HG02938 (cell line): ENCODE measurements around the gene ZFP36L2.
"Not testable (repeated sequence)": the region's sequence is repeated elsewhere in the genome, so short reads cannot be mapped to it uniquely, and the experiment has no call there.

Experiments
- ATAC-seq: cut with Tn5 transposase; IDR thresholded peaks from one replicate; pipeline ENCODE4 v1.9.1; 2021; ENCODE audit warnings: mild to moderate bottlenecking, moderate library complexity; ENCODE audit not compliant: unreplicated experiment

Gene ZFP36L2

GRCh38 chr2:43210125-43210466, 16.3 kb downstream of the ZFP36L2 start:
- ATAC-seq: no peak

- no peak for ATAC-seq
These were observed 17.1 kb downstream of the ZFP36L2 start for GRCh38 chr2:43209204-43209717.

GRCh38 chr2:43207553-43208300, 18.7 kb downstream of the ZFP36L2 start:
- ATAC-seq: no peak

GRCh38 chr2:43206602-43207001, 19.8 kb downstream of the ZFP36L2 start:
- ATAC-seq: no peak

- no peak for ATAC-seq
These were observed 23.0 kb downstream of the ZFP36L2 start for GRCh38 chr2:43203373-43203772.

GRCh38 chr2:43202289-43202688, 24.1 kb downstream of the ZFP36L2 start:
- no peak for ATAC-seq

- ATAC-seq: no peak
These were observed 24.9 kb downstream of the ZFP36L2 start for GRCh38 chr2:43201497-43201896.

GRCh38 chr2:43201016-43201415, 25.4 kb downstream of the ZFP36L2 start:
- ATAC-seq: no peak

- no peak for ATAC-seq
These were observed 26.6 kb downstream of the ZFP36L2 start for GRCh38 chr2:43199492-43200488.

GRCh38 chr2:43198263-43198662, 28.1 kb downstream of the ZFP36L2 start:
- no peak for ATAC-seq

GRCh38 chr2:43197588-43197896, 28.9 kb downstream of the ZFP36L2 start:
- no peak for ATAC-seq

- ATAC-seq: no peak
These were observed 29.4 kb downstream of the ZFP36L2 start for GRCh38 chr2:43196768-43197587.

GRCh38 chr2:43194121-43194869, 32.1 kb downstream of the ZFP36L2 start:
- peak; percentile 55 for ATAC-seq

GRCh38 chr2:43193652-43194120, 32.7 kb downstream of the ZFP36L2 start:
- no peak for ATAC-seq

GRCh38 chr2:43192744-43193651, 33.4 kb downstream of the ZFP36L2 start:
- ATAC-seq: no peak

- no peak for ATAC-seq
These were observed 34.4 kb downstream of the ZFP36L2 start for GRCh38 chr2:43191947-43192516.

GRCh38 chr2:43190311-43191052, 35.9 kb downstream of the ZFP36L2 start:
- no peak for ATAC-seq

- not testable (repeated sequence) for ATAC-seq
These were observed 36.5 kb downstream of the ZFP36L2 start for GRCh38 chr2:43189861-43190260.
